Brain microvascular endothelial cell (primary cell): ENCODE results near the gene CA4.
A peak's percentile ranks its signal among the peaks of the same experiment; 100 is the strongest.

ENCODE experiments used
- DNase-seq: peaks from one replicate; pipeline ENCODE4 v3.0.0-alpha.2; 2020
- H3K27ac ChIP-seq: fragments of 250-450 bp; sonication (Bioruptor Pico); 2 replicates; pipeline ENCODE4 v1.5.1; 2020; ENCODE audit warnings: mild to moderate bottlenecking, moderate library complexity
- H3K27me3 ChIP-seq: fragments of 250-450 bp; sonication (Bioruptor Pico); replicated peaks from 2 replicates; pipeline ENCODE4 v1.5.1; 2020; ENCODE audit warnings: mild to moderate bottlenecking
- H3K36me3 ChIP-seq: fragments of 250-450 bp; sonication (Bioruptor Pico); replicated peaks from 2 replicates; pipeline ENCODE4 v1.5.1; 2020; ENCODE audit warnings: mild to moderate bottlenecking
- H3K4me3 ChIP-seq: 2 replicates; pipeline ENCODE4 v1.5.1; 2011; ENCODE audit warnings: low read depth, mild to moderate bottlenecking, control low read depth, low read length, moderate library complexity
- in situ Hi-C: cut with HindIII; loops from 2 replicates; pipeline ENCODE4 v1.10.0; 2017; ENCODE audit warnings: low sequenced_read_pairs, low pct_ligation_motif_present
- TF ChIP-seq, protein P1 (sequence below): IDR thresholded peaks from 2 replicates; pipeline ENCODE4 v1.5.1; 2011; ENCODE audit warnings: low read depth, mild to moderate bottlenecking, moderate library complexity, low read length, control low read depth, inconsistent platforms; ENCODE audit errors: missing control alignments

The CA4 gene

DNA sequence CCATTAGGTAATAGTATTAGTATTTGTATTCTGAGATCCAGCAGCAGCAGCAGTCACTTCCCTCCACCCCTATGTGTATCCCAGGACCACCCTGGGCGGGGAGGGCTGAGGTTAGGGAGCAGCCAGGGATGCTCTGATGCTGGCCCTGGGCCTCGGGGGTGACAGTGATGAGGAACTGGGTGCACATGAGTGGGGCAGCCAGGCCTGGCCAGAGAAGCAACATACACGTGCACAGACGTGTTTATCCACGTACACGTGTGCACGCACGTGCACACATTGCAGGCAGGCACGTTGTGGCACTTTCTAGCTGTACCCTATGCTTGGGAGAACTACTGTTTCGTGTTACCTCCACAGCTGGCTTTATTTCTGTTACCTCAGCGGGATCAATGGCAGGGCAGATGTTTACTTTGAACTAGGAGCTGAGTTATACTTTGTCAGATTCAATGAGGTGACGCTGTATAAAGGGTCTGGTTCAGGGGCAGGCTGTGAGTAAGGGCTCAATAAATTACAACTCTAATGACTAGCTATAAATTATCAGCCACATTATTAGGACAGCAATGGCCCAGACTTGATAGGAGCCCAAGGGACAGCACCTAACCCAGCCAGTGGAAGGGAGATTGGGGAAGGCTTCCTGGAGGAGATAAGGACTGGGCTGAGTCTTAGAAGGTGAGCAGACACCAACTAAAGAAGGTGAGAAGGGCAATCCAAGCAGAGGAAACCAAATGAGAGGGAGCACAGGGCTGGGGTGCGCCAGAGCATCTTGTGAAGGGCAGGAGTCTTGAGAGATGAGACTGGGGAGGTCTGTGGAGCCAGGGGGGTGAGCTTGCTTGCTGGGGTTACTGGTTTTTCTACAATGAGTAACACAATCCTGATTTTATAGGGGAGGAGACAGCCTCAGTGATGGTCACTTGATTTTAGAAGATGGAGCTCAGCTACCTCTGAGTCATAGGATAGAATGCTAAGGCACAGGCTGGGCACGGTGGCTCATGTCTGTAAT is 22.4 kb upstream of the CA4 start:
- Histone ChIP-seq H3K36me3 (no peaks in the 10 kb centered on the region), H3K4me3 (no peak overlapping the region), H3K27me3 (no peaks in the 10 kb centered on the region), H3K27ac (no peak overlapping the region)
- TF ChIP-seq, protein P1, sequence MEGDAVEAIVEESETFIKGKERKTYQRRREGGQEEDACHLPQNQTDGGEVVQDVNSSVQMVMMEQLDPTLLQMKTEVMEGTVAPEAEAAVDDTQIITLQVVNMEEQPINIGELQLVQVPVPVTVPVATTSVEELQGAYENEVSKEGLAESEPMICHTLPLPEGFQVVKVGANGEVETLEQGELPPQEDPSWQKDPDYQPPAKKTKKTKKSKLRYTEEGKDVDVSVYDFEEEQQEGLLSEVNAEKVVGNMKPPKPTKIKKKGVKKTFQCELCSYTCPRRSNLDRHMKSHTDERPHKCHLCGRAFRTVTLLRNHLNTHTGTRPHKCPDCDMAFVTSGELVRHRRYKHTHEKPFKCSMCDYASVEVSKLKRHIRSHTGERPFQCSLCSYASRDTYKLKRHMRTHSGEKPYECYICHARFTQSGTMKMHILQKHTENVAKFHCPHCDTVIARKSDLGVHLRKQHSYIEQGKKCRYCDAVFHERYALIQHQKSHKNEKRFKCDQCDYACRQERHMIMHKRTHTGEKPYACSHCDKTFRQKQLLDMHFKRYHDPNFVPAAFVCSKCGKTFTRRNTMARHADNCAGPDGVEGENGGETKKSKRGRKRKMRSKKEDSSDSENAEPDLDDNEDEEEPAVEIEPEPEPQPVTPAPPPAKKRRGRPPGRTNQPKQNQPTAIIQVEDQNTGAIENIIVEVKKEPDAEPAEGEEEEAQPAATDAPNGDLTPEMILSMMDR, result no peak
- no peak for DNase-seq
- in situ Hi-C loops, result no loop called here

DNA sequence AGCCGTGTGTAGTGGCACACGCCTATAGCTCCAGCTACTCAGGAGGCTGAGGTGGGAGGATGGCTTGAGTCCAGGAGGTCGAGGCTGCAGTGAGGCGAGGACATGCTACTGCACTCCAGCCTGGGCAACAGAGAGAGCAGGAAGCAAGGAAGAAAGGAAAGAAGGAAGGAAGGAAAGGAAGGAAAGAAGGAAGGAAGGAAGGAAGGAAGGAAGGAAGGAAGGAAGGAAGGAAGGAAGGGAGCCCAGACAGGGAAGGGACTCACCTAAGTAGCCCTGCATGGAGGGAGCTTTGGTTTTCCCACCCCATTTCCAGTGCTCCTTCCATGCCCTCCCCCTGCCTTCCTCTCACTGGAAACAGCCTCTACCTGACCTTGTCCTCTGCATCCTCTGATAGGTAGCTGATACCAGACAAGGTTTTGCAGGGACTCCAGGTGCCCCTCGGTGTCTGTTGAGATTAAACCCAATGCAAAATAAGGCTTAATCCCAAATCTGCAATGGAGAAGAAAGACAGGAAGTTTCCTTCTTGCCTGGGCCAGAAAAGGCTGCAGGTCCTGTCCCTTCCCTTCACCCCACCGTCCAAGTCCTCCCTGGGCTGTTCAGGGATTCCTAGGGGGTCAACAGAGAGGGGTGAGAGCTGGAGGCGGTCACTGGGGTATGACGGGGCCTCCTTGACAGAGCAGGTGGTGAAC is 21.5 kb upstream of the CA4 start:
- in situ Hi-C loops, result no loop called here
- no peak for DNase-seq
- Histone ChIP-seq H3K4me3 (no peak overlapping the region), H3K27me3 (no peaks in the 10 kb centered on the region), H3K36me3 (no peaks in the 10 kb centered on the region), H3K27ac (no peak overlapping the region)
- TF ChIP-seq, protein P1, result no peak

DNA sequence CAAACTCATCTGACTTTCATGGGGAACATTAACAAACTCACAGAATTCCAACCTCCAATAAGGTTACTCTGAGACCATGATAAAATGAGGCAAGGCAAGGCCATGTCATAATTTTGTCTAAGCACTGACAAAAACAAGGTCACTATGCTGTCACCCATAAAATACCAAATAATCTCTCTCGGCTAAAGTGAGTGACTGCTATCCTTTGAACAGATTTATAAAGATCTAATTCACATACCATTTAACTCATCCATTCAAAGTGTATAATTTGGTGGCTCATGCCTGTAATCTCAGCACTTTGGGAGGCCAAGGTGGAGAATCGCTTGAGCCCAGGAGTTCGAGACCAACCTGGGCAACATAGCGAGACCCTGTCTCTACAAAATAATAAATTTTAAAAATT is 20.6 kb upstream of the CA4 start:
- Histone ChIP-seq H3K27me3 (no peaks in the 10 kb centered on the region), H3K27ac (no peak overlapping the region), H3K36me3 (no peaks in the 10 kb centered on the region), H3K4me3 (no peak overlapping the region)
- no peak for DNase-seq
- TF ChIP-seq, protein P1, result no peak
- in situ Hi-C loops, result no loop called here

DNA sequence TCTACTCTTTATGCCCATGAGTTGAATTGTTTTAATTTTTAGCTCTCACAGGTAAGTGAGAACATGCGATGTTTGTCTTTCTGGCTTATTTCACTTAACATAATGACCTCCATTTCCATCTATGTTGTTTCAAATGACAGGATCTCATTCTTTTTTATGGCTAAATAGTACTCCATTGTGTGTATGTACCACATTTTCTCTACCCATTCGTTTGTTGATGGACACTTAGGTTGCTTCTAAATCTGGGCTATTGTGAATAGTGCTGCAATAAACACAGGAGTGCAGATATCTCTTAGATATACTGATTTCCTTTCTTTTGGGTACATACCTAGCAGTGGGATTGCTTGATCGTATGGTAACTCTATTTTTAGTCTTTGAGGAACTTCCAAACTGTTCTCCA is 19.3 kb upstream of the CA4 start:
- in situ Hi-C loops, result no loop called here
- H3K27me3 ChIP-seq, result no peaks in the 10 kb centered on the region
- H3K4me3 ChIP-seq, result no peak overlapping the region
- DNase-seq, result no peak
- H3K36me3 ChIP-seq, result no peaks in the 10 kb centered on the region
- H3K27ac ChIP-seq, result no peak overlapping the region
- TF ChIP-seq, protein P1, result no peak

DNA sequence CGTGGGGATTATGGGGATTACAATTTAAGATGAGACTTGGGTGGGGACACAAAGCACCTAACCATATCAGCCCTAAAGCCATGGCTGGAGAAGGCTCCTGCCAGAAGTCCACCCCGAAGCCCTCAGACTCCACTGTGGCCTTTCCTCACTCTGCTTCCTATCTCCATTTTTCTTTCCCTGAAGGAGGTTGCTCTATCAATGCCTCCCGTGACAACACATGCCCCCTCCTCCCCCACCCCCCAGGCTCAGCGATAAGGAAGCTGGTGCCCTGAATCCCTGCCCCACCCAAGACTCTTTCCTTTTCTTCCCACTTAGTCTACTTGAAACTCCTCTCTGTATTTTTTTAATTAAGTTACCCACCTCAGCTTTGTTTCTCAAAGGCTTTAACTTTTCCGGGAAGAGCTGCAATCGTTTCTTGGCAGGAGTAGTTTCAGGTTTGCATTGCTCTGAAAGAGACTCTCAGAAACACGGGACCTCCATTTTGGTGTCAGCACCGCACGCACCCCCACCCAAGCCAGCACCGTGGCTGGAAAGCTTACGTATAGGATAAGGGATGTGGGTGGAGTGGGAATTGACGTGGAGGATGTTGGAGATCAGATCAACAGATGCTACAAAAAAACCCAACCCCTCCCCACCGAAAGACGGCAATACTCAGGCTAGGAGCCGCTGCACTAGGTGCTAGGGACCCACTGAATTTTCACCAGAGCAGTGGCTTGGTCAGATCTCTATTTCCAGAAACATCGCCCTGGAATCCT is 15.2 kb upstream of the CA4 start:
- TF ChIP-seq, protein P1, result no peak
- in situ Hi-C loops, result no loop called here
- H3K36me3 ChIP-seq, result no peaks in the 10 kb centered on the region
- peak overlapping the region; percentile 78 for H3K4me3 ChIP-seq
- peak; percentile 62 for DNase-seq
- peak overlapping the region; percentile 61 for H3K27ac ChIP-seq
- H3K27me3 ChIP-seq, result peaks cover 12% of the 10 kb centered on the region
